ENCODE results near the gene NDUFS7. TPM values are rescaled to one million over a fixed set of nuclear protein-coding genes. Genes with fewer than 3 reads are reported as not detected.

Gene NDUFS7
- 57.3 and 87.5 TPM in 2 replicates for total RNA-seq

GRCh38 chr19:1383312-1384084, at the start of gene NDUFS7:
TSS of gene NDUFS7 (plus strand) at chr19:1383907. CDS start at chr19:1383927, 20 bp downstream.

DNA sequence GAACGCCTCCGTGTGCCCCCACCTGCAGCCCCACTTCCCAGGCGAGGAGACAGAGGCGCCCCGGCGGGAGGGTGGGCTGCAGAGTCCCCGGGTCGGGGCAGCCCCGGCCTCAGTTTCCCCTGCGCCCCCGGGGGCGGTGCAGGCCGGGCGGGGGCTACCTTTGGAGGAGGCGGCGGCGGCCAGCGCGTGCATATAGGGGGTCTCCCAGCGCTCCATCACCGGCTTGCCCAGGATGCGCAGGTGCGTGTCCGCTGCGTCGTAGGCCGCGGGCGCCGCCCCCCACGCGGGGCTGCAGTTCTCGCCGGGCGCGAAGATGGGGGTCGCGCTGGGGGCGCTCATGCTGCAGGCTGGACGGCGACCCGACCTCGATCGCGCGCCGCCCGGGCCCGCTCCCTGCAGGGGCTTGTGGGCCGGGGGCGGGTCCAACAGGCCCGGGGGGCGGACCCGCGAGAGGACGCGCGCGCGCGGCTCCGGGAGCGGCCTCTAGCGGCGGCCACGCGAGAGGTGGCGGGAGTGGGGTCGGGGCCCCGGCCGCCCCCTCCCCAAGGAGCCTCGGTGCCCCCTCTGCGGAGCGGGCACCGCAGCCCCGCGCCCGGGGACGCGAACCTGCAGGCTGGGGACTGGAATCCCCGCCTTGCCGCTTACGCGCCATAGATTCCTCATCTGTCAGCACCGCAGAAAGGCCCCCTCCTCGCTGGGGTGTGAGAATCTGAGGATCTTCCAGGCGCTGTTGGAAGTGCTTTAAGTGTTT, 17.6 kb downstream of the NDUFS7 start, which contains the start of gene GAMT:
Gene GAMT (minus strand): TSS at position 405 of the 751 bp plus-strand sequence. CDS start 66 bp downstream, at position 339.

DNA sequence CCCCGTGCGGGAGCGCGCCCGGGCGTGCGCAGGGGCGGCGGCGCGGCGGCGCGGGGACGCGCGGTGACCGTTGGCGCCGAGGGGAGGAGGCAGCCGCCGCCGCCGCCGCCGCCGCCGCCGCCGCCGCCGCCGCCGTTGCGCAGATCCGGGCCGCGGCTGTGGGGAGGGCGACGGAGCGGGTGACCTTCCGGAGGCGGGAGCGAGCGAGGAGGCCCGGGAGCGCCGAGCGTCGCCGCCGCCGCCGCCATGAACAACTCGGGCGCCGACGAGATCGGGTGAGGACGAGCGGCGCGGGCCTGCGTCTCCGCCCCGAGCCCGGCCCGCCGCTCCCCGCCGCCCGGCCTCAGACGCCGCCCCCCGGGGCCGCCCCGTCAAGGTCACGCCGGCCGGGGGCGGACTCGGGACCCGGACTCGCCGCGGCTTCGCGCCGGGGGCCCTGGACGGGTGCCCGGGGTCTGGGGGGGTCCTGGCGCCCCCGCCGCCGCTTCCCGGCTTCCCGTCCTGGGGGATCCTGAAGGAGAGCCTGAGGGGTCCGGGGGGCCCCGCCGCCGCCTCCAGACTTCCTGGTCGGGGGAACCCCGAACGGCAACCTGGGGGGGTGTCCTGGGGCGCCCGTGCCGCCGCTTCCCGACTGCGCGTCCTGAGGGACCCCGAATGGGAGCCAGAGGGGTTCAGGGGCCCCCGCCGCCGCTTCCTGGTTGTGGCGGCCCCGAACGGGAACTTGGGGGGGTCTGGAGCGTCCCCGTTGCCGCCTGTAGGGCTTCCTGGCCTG, 24.0 kb downstream of the NDUFS7 start, which contains the start of gene DAZAP1:
Gene DAZAP1 (plus strand): TSS at position 59 of the 772 bp plus-strand sequence. CDS start 188 bp downstream, at position 247.

DNA sequence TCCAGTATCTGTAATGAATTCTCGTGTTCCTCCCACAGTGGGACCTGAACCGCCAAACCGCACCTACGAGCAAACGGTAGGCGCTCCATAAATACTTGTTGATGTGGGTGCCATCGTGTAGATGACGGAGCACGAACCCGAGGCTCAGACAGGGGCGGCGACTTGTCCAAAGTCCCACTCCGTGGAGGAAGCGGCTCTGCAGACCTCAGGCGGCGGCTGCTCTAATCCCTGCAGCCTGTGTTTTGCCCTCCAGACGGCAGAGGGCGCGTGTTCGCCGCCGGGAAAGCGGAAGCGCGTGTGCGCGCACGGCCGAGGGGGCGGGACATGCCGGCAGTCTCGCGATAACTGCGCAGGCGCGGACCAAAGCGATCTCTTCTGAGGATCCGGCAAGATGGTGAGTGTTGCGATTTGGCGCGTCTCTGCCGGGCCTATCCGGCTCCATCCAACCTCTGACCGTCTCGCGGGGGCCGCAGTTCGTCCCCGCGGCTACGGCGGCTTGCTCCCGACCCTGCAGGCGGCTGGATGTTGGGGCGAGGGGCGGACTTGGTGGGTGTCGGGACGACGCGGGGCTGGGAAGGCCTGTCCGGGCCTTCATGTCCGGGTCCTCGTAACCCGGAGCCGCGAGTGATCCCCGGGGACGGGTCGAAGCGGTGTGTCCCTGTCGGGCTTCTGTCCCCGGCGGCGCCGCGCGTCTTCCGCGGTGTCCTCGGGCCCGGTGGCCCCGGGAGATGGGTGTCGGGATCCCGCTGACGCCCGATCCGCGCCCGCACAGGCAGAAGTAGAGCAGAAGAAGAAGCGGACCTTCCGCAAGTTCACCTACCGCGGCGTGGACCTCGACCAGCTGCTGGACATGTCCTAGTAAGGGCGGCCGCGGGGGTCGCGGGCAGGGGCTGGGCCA, 54.6 kb downstream of the NDUFS7 start, which contains the start of gene RPS15:
Gene RPS15 (plus strand): TSS at position 362 of the 898 bp plus-strand sequence. CDS start 30 bp downstream, at position 392.

Other genes with a start within 250 kb of the NDUFS7 start
- 58.4 and 77.7 TPM in 2 replicates for gene SBNO2, start 209.6 kb upstream of the NDUFS7 start, total RNA-seq
- 107 and 110 TPM in 2 replicates for gene STK11, start 178.1 kb upstream of the NDUFS7 start, total RNA-seq
- gene CBARP, start 145.9 kb upstream of the NDUFS7 start, total RNA-seq, result 5.7 and 6.8 TPM in 2 replicates
- gene ATP5F1D, start 142.2 kb upstream of the NDUFS7 start, total RNA-seq, result 17.2 and 25.2 TPM in 2 replicates
- 28.2 TPM in 2 replicates for gene MIDN, start 135.3 kb upstream of the NDUFS7 start, total RNA-seq
- 199 and 402 TPM in 2 replicates for gene CIRBP, start 114.6 kb upstream of the NDUFS7 start, total RNA-seq
- 21.4 and 27.6 TPM in 2 replicates for gene FAM174C, start 108.4 kb upstream of the NDUFS7 start, total RNA-seq
- gene EFNA2, start 98.0 kb upstream of the NDUFS7 start, total RNA-seq, result not detected in 2 replicates
- 35.0 and 41.1 TPM in 2 replicates for gene GAMT, start 17.6 kb downstream of the NDUFS7 start, total RNA-seq
- gene DAZAP1, start 23.7 kb downstream of the NDUFS7 start, total RNA-seq, result 43.3 and 77.6 TPM in 2 replicates
- 569 and 1,207 TPM in 2 replicates for gene RPS15, start 54.5 kb downstream of the NDUFS7 start, total RNA-seq
- 0.14 and 0.22 TPM in 2 replicates for gene APC2, start 66.2 kb downstream of the NDUFS7 start, total RNA-seq
- 26.9 and 31.6 TPM in 2 replicates for gene C19orf25, start 95.3 kb downstream of the NDUFS7 start, total RNA-seq
- 0.57 and 3.5 TPM in 2 replicates for gene PCSK4, start 106.4 kb downstream of the NDUFS7 start, total RNA-seq
- gene REEP6, start 107.3 kb downstream of the NDUFS7 start, total RNA-seq, result 1.1 TPM in 2 replicates
- gene ADAMTSL5, start 129.1 kb downstream of the NDUFS7 start, total RNA-seq, result 6.3 and 10.7 TPM in 2 replicates
- not detected in 2 replicates for gene PLK5, start 140.2 kb downstream of the NDUFS7 start, total RNA-seq
- 23.2 and 98.2 TPM in 2 replicates for gene MEX3D, start 184.4 kb downstream of the NDUFS7 start, total RNA-seq
- gene MBD3, start 209.0 kb downstream of the NDUFS7 start, total RNA-seq, result 80.5 and 134 TPM in 2 replicates
- gene UQCR11, start 221.6 kb downstream of the NDUFS7 start, total RNA-seq, result 30.6 TPM in 2 replicates

All from placental pericyte (primary cell).